Cerebellar cortex (tissue), 1 donor: ENCODE results near the gene RHO.

ENCODE experiments used
- DNase-seq: peaks from one replicate; pipeline ENCODE4 v3.0.0-alpha.2; 2015; ENCODE audit warnings: low spot score

Gene RHO

DNA sequence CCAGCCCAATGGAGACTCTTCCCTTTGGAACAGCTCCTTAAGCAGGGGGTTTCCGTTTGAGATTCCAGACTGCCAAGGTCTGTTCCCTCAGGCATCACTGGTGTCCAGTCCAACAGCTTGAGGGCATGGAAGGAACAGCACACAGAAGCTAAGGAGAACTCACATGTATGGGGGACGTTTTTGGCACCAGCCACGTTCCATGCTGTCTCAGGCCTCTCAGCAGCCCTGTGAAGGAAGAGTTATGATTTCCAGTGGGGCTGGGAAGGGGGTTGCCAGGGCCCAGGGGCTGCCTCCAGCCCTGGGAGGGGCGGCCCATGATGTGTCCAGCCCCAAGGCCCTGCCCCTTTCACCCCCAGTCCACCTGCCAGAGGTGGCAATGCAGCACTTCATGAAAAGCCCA is 7.5 kb upstream of the RHO start:
- no peak for DNase-seq

DNA sequence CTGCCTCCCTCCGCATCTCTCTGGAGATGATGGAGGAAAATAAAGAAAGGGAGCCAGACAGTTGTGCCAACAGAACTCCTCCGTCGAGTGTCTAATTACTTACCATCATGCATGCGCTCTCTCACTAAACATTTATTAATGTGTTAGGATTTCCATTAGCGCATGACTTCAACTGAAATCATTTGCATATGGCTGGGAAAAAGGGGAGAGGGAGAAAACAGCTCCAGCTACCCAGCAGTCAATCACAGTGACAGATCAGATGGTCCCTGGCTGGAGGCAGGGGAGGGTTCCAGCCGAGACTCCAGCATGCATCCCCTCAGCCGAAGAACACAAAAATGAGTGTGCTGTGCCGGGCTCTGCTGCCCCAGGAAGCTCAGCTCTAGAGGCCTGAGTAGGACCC is 6.8 kb upstream of the RHO start:
- no peak for DNase-seq

DNA sequence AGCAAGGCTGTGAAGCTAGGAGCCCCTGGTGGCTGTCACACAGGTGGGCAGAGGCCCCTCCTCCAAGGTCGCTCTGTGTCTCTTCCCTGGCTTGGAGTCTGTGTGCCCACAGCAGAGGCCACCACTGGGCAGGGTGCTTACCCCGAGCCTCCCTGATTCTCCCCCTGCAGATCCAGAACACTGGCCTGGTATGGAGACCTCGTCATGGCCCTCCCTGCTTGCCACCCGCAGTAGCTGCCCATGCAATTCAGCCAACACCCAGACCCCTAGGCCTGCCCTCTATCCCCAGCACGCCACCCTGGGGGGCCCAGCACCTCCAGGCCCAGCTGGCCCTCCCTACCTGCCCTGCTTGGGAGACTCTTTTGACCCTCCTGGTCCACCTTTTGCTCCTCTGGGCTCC is 5.5 kb upstream of the RHO start:
- DNase-seq = no peak

DNA sequence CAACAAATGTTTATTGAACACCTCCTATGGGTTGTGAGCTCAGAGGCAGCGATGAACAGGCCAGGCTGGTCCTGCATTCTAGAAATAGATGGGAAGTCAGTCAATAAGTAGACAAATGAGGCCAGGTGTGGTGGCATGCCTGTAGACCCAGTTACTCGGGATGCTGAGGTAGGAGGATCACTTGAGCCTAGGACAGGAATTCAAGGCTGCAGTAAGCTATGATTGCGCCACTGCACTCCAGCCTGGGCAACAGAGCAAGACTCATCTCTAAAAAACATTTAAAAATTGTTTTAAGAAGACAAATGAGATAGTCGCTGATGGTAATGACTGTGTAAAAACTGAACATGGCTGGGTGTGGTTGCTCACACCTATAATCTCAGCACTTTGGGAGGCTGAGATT is 4.4 kb upstream of the RHO start:
- no peak for DNase-seq

DNA sequence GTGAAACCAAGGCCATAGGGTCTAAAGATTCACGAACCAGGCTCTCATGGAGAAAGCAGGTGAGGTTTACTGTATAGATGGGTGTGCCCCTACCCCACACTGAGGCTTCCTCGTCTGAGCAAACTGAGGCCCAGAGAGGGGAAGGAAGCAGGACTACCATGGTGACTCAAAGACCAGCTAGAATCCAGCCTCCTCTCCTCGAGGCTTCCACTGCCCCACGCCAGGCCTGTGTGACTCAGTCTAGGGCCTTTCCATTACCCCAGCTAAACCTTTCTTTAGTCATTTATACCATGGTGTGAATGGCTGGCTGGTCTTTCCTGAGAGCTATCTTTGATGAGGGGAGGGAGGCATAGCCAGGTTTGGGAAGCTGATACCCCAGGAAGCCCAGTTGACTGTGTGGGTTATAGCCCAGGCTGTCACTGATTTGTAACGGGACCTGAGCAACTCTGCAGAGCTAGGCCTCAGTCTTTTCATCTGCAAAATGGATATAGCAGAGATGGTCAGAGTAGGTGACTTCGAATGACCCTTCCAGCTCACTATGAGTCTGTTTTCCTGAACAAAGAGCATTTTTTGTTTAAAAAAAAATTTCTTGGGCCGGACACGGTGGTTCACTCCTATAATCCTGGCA is 3.0 kb upstream of the RHO start:
- no peak for DNase-seq

DNA sequence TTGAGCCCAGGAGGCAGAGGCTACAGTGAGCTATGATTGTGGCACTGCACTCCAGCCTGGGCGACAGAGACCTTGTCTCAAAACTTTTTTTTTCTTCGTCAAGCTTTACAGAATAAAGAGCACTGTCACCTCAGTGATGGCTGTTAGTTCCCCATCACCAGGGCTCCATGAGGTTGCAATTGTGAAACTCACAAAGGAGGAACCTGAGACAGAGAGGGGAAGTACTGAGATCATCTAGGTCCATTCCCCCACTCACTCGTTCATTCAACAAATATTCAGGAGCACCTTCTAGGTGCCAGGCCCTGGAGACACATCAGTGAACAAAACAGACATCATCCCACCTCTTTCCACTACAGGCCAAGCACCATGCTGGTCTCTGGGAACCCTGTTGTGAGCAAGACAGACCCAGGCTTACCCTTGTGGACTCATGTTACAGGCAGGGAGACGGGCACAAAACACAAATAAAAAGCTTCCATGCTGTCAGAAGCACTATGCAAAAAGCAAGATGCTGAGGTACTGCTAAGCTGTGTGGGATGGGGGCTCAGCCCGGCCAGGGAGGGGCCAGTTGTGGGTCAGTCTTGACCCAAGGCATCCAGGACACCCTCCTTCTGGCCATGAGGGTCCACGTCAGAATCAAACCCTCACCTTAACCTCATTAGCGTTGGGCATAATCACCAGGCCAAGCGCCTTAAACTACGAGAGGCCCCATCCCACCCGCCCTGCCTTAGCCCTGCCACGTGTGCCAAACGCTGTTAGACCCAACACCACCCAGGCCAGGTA is 2.1 kb upstream of the RHO start:
- no peak for DNase-seq

DNA sequence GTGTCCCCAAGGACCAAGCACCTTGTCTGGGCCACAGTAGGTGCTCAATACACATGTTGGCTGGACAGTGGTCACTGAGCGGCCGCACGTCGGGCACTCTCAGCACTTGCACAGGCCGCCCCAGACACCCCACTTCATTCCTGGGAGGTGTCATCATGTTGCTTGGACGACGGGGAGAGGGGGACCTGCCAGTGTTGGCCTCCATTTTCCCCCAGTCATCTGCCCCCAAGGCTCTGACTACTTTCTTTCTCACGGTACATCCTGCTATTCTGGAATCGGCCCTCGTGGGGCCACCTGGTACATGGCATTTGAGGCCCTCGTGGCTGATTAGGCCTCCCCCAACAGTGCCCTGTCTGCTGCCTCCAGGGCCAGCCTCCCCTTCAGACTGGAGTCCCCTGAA is 1.2 kb upstream of the RHO start:
- no peak for DNase-seq

DNA sequence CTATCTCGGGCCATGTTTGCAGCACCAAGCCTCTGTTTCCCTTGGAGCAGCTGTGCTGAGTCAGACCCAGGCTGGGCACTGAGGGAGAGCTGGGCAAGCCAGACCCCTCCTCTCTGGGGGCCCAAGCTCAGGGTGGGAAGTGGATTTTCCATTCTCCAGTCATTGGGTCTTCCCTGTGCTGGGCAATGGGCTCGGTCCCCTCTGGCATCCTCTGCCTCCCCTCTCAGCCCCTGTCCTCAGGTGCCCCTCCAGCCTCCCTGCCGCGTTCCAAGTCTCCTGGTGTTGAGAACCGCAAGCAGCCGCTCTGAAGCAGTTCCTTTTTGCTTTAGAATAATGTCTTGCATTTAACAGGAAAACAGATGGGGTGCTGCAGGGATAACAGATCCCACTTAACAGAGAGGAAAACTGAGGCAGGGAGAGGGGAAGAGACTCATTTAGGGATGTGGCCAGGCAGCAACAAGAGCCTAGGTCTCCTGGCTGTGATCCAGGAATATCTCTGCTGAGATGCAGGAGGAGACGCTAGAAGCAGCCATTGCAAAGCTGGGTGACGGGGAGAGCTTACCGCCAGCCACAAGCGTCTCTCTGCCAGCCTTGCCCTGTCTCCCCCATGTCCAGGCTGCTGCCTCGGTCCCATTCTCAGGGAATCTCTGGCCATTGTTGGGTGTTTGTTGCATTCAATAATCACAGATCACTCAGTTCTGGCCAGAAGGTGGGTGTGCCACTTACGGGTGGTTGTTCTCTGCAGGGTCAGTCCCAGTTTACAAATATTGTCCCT is 1.2 kb downstream of the RHO start:
- no peak for DNase-seq

DNA sequence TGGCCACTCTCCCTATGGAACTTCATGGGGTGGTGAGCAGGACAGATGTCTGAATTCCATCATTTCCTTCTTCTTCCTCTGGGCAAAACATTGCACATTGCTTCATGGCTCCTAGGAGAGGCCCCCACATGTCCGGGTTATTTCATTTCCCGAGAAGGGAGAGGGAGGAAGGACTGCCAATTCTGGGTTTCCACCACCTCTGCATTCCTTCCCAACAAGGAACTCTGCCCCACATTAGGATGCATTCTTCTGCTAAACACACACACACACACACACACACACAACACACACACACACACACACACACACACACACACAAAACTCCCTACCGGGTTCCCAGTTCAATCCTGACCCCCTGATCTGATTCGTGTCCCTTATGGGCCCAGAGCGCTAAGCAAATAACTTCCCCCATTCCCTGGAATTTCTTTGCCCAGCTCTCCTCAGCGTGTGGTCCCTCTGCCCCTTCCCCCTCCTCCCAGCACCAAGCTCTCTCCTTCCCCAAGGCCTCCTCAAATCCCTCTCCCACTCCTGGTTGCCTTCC is 1.9 kb downstream of the RHO start:
- DNase-seq = no peak

DNA sequence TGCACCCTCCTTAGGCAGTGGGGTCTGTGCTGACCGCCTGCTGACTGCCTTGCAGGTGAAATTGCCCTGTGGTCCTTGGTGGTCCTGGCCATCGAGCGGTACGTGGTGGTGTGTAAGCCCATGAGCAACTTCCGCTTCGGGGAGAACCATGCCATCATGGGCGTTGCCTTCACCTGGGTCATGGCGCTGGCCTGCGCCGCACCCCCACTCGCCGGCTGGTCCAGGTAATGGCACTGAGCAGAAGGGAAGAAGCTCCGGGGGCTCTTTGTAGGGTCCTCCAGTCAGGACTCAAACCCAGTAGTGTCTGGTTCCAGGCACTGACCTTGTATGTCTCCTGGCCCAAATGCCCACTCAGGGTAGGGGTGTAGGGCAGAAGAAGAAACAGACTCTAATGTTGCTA is 2.4 kb downstream of the RHO start:
- DNase-seq = no peak

DNA sequence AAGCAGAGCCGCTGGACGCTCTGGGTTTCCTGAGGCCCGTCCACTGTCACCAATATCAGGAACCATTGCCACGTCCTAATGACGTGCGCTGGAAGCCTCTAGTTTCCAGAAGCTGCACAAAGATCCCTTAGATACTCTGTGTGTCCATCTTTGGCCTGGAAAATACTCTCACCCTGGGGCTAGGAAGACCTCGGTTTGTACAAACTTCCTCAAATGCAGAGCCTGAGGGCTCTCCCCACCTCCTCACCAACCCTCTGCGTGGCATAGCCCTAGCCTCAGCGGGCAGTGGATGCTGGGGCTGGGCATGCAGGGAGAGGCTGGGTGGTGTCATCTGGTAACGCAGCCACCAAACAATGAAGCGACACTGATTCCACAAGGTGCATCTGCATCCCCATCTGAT is 3.3 kb downstream of the RHO start:
- DNase-seq = no peak

DNA sequence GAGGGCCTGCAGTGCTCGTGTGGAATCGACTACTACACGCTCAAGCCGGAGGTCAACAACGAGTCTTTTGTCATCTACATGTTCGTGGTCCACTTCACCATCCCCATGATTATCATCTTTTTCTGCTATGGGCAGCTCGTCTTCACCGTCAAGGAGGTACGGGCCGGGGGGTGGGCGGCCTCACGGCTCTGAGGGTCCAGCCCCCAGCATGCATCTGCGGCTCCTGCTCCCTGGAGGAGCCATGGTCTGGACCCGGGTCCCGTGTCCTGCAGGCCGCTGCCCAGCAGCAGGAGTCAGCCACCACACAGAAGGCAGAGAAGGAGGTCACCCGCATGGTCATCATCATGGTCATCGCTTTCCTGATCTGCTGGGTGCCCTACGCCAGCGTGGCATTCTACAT is 3.8 kb downstream of the RHO start:
- DNase-seq = no peak

DNA sequence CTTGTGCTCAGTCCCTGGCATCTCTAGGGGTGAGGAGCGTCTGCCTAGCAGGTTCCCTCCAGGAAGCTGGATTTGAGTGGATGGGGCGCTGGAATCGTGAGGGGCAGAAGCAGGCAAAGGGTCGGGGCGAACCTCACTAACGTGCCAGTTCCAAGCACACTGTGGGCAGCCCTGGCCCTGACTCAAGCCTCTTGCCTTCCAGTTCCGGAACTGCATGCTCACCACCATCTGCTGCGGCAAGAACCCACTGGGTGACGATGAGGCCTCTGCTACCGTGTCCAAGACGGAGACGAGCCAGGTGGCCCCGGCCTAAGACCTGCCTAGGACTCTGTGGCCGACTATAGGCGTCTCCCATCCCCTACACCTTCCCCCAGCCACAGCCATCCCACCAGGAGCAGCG is 5.0 kb downstream of the RHO start:
- DNase-seq = no peak

DNA sequence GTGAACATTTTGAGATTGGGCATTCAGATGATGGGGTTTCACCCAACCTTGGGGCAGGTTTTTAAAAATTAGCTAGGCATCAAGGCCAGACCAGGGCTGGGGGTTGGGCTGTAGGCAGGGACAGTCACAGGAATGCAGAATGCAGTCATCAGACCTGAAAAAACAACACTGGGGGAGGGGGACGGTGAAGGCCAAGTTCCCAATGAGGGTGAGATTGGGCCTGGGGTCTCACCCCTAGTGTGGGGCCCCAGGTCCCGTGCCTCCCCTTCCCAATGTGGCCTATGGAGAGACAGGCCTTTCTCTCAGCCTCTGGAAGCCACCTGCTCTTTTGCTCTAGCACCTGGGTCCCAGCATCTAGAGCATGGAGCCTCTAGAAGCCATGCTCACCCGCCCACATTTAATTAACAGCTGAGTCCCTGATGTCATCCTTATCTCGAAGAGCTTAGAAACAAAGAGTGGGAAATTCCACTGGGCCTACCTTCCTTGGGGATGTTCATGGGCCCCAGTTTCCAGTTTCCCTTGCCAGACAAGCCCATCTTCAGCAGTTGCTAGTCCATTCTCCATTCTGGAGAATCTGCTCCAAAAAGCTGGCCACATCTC is 6.1 kb downstream of the RHO start:
- no peak for DNase-seq

DNA sequence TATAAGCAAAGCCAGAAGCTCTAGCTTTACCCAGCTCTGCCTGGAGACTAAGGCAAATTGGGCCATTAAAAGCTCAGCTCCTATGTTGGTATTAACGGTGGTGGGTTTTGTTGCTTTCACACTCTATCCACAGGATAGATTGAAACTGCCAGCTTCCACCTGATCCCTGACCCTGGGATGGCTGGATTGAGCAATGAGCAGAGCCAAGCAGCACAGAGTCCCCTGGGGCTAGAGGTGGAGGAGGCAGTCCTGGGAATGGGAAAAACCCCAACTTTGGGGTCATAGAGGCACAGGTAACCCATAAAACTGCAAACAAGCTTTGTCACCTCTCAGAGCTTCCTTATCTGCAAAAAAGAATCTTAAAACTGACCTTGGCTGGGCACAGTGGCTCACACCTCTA is 6.6 kb downstream of the RHO start:
- DNase-seq = no peak

DNA sequence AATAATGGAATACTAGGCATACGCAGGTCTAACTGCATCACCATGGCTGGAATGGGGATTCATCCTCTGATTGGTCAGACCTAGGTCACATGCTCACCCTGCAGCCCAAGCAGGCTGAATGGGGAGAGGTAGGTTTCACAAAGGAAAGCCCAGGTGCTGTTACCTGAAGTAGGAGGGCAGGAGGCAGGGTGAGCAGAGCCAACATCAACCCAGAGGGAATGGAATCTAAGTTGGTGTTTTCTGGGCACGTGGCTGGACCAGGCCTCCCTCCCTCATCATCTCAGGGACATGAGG is 7.9 kb downstream of the RHO start:
- no peak for DNase-seq

DNA sequence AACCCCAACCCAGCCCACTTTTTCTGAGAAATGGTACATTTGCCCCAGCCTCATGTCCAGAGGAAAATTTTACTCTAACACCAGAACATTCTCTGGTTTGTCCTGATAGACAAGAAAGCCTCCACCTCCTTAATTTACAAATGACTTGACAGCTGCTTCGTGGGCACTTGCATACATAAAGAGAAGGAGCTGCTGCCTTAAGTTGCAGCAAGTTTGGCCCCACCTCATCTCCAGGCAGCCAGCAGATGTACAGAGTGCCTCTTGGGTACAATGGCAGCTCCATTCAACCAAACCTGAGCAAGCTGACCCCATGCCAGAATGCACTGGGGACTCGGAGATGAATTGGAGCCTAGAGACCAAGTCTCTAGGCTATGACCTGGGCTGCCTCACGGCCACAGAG is 8.4 kb downstream of the RHO start:
- DNase-seq = no peak

DNA sequence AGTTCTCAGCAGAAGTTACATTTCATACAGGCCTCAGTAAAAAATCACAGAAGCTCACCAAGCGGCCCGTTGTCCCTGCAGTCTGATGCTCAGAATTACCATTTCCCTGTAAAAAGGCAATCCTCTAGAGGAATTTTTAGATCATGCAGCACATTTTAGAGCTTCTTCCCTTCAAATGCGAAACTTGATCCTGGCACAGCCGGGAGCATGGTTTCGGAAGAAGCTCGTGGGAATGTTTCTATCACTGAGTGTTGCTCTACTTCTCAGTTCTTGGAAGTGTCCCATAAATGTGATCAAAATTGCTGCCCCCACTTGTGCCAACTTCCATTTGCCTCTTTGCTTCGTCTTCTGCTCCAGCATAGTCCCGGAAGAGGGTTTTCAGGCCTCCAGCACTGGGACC is 10.8 kb downstream of the RHO start:
- DNase-seq = no peak

DNA sequence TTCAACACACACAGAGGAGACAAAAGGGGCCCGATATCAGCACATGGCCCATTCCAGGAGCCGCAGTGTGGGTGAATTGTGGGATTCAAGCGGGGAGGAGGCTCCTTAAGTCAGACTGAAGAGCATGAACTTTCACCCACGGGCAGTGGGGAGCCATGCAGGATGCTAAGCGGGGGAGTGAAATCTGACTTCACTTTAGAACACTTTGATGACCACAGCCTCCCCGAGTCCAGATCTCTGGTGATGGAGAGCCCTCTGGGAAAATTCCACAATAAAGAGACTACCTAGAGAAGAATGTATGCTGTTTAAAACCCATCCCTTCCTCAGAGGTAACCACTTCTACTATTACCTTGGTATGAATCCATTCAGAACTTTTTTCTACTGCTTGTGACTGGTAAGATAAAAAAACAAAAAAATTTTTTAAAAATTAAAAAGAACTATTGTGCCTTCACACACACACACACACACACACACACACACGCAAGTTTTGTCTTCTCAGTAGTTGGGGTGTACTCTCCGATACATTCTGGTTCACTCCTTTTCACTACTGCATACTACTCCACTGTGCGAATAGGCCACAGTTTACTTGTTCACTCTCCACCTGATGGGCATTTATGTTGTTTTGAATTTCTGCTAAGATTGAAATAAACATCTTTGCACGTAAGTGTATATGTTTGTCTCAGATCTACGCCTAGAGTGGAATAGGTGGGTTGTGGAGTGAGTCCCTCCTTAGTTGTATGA is 12.5 kb downstream of the RHO start:
- DNase-seq = no peak

DNA sequence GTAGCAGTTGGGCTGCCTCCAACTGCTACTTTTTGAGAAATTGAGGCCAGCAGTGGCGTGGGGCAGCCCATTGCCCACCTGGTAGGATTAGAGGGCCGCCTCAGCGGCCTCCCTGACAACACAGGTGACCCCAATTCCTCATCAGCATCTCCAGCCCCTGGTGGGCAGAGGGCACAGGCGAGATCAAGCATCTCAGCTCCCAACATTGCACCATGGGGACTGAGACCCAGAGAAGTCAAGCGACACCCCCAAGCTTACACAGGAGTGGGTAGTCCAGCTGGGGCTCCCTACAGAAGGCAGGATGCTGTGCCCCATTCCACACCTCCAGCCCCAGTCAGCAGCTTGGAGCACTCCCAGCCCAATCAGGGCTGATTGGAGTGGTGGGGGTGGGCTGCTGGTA is 14.3 kb downstream of the RHO start:
- no peak for DNase-seq

DNA sequence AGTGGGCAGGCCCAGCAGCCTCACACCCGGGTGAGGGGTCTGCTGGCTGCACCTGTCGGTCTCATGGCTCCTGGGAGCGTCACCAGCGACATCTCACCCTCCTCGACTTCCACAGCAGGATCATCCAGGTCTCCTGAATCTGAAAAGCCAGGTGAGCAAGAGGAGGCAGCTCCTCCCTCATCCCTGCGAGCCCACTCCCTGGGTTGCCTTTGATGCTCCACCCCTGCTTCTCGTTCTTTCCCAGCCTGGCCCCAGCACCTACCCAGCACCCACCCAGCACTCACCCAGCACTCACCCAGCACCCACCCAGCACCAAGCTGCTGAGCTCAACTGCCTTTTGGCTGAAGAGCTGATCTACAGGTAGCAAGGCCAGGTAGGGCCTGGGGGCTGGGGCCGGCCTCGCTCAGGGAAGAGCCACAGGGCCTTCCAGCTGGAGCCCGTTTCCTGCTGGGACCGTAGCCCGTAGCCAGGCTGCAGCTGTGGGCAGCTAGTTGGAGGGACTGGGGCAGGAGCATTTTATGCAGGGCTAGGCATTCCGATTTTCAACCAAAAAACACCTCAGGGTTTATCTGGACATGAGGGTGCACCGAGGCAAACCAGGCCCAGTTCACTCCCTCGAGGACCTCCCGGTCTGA is 14.8 kb downstream of the RHO start, which contains the start of gene H1-8:
H1-8 (plus strand) TSS at position 20 of the 635 bp plus-strand sequence; CDS start at position 64, 44 bp downstream.
- no peak for DNase-seq

DNA sequence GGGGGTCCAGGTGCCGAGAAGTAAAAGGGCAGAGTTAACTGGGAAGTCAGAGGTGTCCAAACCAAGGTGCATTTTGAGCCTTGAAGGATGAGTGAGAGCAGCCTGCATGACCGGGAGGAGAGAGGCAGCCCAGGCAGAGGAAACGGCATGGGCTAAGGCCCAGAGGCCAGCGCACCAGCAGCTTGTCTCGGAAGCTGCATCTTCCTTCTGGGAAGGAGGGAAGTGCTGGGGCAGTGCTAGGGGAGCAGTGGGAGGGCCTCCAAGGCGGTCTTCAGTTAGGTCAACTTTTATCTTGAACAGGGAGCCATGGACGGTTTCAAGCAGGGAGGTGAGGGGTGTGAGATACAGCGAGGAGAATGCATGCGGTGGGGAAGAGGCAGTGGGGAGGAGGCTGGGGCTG is 15.6 kb downstream of the RHO start:
- DNase-seq = no peak
